PC-9 (cell line): ENCODE data around the gene HOXA9. TPM values are rescaled to one million over a fixed set of nuclear protein-coding genes. Genes with fewer than 3 reads are reported as not detected.

Experiments used
- BruUV-seq: library from RNA; stranded (reverse); fragments of 400-500 nt; replicated peaks from 2 replicates; lab custom pipeline; 2021; lab: Mats Ljungman, UMichigan
- CTCF ChIA-PET: fragments of 300-600 bp; sonication (Branson Sonifier 250); formaldehyde crosslinking; loops from one replicate; lab custom pipeline; 2022; ENCODE audit warnings: antibody characterized with exemption; lab: Charles Lee
- POLR2A ChIA-PET: fragments of 300-600 bp; sonication (Branson Sonifier 250); formaldehyde crosslinking; loops from one replicate; lab custom pipeline; 2022; ENCODE audit warnings: antibody characterized with exemption; ENCODE audit not compliant: unreplicated experiment; lab: Charles Lee
- DNase-seq, 2 experiments: peaks; one replicate each; pipeline versions ENCODE4 v3.0.0 to v3.0.0-alpha.2; 2015 to 2022; ENCODE audit warnings: mixed read lengths in 1 of 2
- H2AFZ ChIP-seq: fragments of 200-600 bp; sonication (generic); 2 replicates; pipeline ENCODE4 v1.8.1; 2017; ENCODE audit warnings: antibody characterized with exemption
- H3F3A ChIP-seq: fragments of 200-600 bp; sonication (generic); 2 replicates; pipeline ENCODE4 v1.8.1; 2017; ENCODE audit warnings: antibody characterized with exemption, mild to moderate bottlenecking, low read depth; ENCODE audit not compliant: insufficient read depth
- H3K27ac ChIP-seq: fragments of 200-600 bp; sonication (generic); 2 replicates; pipeline ENCODE4 v1.6.1; 2016; ENCODE audit warnings: mixed run types
- H3K27me3 ChIP-seq: fragments of 200-600 bp; sonication (generic); 2 replicates; pipeline ENCODE4 v1.6.1; 2016; ENCODE audit warnings: low read depth, mixed run types; ENCODE audit not compliant: insufficient read depth
- H3K36me3 ChIP-seq: fragments of 200-600 bp; sonication (generic); 2 replicates; pipeline ENCODE4 v1.6.1; 2016; ENCODE audit warnings: low read depth, mixed run types
- H3K4me1 ChIP-seq: fragments of 200-600 bp; sonication (generic); replicated peaks from 2 replicates; pipeline ENCODE4 v1.6.1; 2016; ENCODE audit warnings: mixed run types; ENCODE audit not compliant: insufficient read depth
- H3K4me2 ChIP-seq: fragments of 200-600 bp; sonication (generic); 2 replicates; pipeline ENCODE4 v1.6.1; 2017; ENCODE audit warnings: mixed run types
- H3K4me3 ChIP-seq: fragments of 200-600 bp; sonication (generic); 2 replicates; pipeline ENCODE4 v1.6.1; 2016; ENCODE audit warnings: mixed run types
- H3K79me2 ChIP-seq: fragments of 200-600 bp; sonication (generic); 2 replicates; pipeline ENCODE4 v1.6.1; 2017; ENCODE audit warnings: low read depth, mixed run types
- H3K9me2 ChIP-seq: fragments of 200-600 bp; sonication (generic); 2 replicates; pipeline ENCODE4 v1.8.1; 2017; ENCODE audit warnings: mild to moderate bottlenecking; ENCODE audit not compliant: insufficient read depth
- H3K9me3 ChIP-seq: fragments of 200-600 bp; sonication (generic); 2 replicates; pipeline ENCODE4 v1.8.1; 2016; ENCODE audit warnings: low read depth; ENCODE audit not compliant: insufficient read depth
- H4K20me1 ChIP-seq: fragments of 200-600 bp; sonication (generic); 2 replicates; pipeline ENCODE4 v1.8.1; 2017; ENCODE audit not compliant: insufficient read depth
- CTCF ChIP-seq: fragments of 200-600 bp; sonication (generic); conservative IDR thresholded peaks from 2 replicates; pipeline ENCODE4 v1.6.1; 2017; ENCODE audit warnings: mixed run types, antibody characterized with exemption, mild to moderate bottlenecking, moderate library complexity
- EZH2 ChIP-seq: fragments of 200-600 bp; sonication (generic); IDR thresholded peaks from 2 replicates; pipeline ENCODE4 v1.8.0; 2017; ENCODE audit warnings: antibody characterized with exemption, low read depth
- intact Hi-C: fragments of 100-400 bp; cut with micrococcal nuclease; formaldehyde crosslinking; loops from one replicate; pipeline ENCODE4 v1.10.0; 2022; ENCODE audit not compliant: unreplicated experiment
- total RNA-seq: library from RNA; stranded (reverse); gene quantifications from 2 replicates; pipeline ENCODE4 v1.2.3, GENCODE V29; 2021

Gene HOXA9
- total RNA-seq, 1 experiment from 2014 or later = 2.5 TPM

- H3F3A ChIP-seq = peaks cover 17% of the 10 kb centered on the region
- BruUV-seq = no TSS peak
- DNase-seq = no peak
- H2AFZ ChIP-seq = no peak overlapping the region
- no peak overlapping the region for H3K4me3 ChIP-seq
- CTCF ChIA-PET = no interaction called here
- intact Hi-C loops = no loop called here
- H3K9me2 ChIP-seq = no peaks in the 10 kb centered on the region
- peaks cover 29% of the 10 kb centered on the region for H3K4me1 ChIP-seq
- no peaks in the 10 kb centered on the region for H3K79me2 ChIP-seq
- H3K4me2 ChIP-seq = no peak overlapping the region
- no peak overlapping the region for H3K27ac ChIP-seq
- POLR2A ChIA-PET = no interaction called here
- H4K20me1 ChIP-seq = no peaks in the 10 kb centered on the region
- H3K36me3 ChIP-seq = no peaks in the 10 kb centered on the region
- H3K27me3 ChIP-seq = no peaks in the 10 kb centered on the region
- TF ChIP-seq EZH2 = no peak
- TF ChIP-seq CTCF = no peak
- H3K9me3 ChIP-seq = no peaks in the 10 kb centered on the region
Measured at GRCh38 chr7:27139334-27140125, 25.8 kb downstream of the HOXA9 start.

- BruUV-seq = no TSS peak
Measured at GRCh38 chr7:27138985-27139333, 26.4 kb downstream of the HOXA9 start.

GRCh38 chr7:27138472-27138871 lies 26.9 kb downstream of the HOXA9 start:
- Histone ChIP-seq H3K36me3 (no peaks in the 10 kb centered on the region), H3K27me3 (no peaks in the 10 kb centered on the region), H3K9me2 (no peaks in the 10 kb centered on the region), H3K4me1 (peaks cover 39% of the 10 kb centered on the region), H3K27ac (no peak overlapping the region), H3K4me3 (no peak overlapping the region), H3K4me2 (no peak overlapping the region), H3K9me3 (no peaks in the 10 kb centered on the region), H3F3A (peaks cover 28% of the 10 kb centered on the region), H3K79me2 (no peaks in the 10 kb centered on the region), H2AFZ (no peak overlapping the region), H4K20me1 (no peaks in the 10 kb centered on the region)
- DNase-seq = no peak
- ChIA-PET POLR2A (no interaction called here), CTCF (no interaction called here)
- TF ChIP-seq CTCF = no peak
- no peak for TF ChIP-seq EZH2
- intact Hi-C loops = no loop called here
- BruUV-seq = no TSS peak

More at GRCh38 chr7:27138985-27139333, 26.4 kb downstream of the HOXA9 start:
- POLR2A ChIA-PET = no interaction called here
- Histone ChIP-seq H3K9me3 (no peaks in the 10 kb centered on the region), H3K79me2 (no peaks in the 10 kb centered on the region), H3K36me3 (no peaks in the 10 kb centered on the region), H3K27ac (no peak overlapping the region), H3K27me3 (no peaks in the 10 kb centered on the region), H3F3A (peaks cover 23% of the 10 kb centered on the region), H4K20me1 (no peaks in the 10 kb centered on the region), H3K4me1 (peaks cover 35% of the 10 kb centered on the region), H2AFZ (no peak overlapping the region), H3K4me2 (no peak overlapping the region), H3K4me3 (no peak overlapping the region), H3K9me2 (no peaks in the 10 kb centered on the region)
- DNase-seq = no peak
- TF ChIP-seq EZH2 = no peak
- no peak for TF ChIP-seq CTCF
- intact Hi-C loops = no loop called here
- CTCF ChIA-PET = no interaction called here
